ENCODE measurements around the gene KIF5A.

KIF5A gene

DNA sequence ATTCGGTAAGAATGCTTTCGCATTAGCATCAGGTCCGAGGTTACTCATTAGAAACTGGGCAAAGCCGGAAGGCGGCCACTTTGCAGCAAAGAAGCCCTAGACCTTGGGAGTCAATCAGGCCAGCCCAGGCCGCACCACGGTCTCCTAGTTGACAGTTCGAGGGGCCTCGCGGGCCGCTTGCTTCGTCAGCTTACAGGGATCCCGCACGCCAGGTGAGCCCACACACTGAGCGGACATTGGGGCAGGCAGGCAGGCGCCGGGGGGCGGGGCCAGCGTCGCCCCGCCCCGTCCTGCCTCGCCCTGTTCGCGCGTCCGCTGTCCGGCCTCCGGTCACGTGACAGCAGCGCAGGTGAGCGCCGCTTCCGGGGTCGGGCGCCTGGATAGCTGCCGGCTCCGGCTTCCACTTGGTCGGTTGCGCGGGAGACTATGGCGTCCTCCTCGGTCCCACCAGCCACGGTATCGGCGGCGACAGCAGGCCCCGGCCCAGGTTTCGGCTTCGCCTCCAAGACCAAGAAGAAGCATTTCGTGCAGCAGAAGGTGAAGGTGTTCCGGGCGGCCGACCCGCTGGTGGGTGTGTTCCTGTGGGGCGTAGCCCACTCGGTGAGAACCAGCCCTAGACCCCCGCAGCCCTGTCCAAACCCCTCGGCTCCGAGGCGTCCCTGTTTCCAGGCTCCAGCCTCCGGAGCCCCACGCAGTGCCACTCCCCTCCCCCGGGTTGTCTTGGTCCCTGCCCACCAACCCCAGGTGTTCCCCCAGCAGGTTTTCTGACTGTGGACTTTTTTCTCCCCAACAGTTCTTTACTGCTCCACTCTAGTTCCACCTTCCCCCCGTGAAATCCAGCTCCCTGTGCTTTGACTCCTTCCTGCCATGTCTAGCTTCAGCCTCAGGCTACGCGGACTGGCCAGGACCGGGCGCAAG lies 41.3 kb downstream of the KIF5A start, which contains the start of gene PIP4K2C:
Gene PIP4K2C (plus strand): TSS at position 329 of the 918 bp plus-strand sequence. CDS start 98 bp downstream, at position 427.
- Histone ChIP-seq H3K9me2 (replicated peaks; ENCODE audit: control insufficient read depth, low read length) (no peaks in the 10 kb centered on the region), H3K4me1 (ENCODE audit: control insufficient read depth, low read length) (peaks cover 16% of the 10 kb centered on the region), H3K4me2 (ENCODE audit: low read length) (peak within 1 kb of the TSS; percentile 92), H3K27me3 (ENCODE audit: control insufficient read depth, low read length) (peaks cover 17% of the 10 kb centered on the region), H3K27ac (ENCODE audit: low read depth, low read length) (no peak within 1 kb of the TSS), H3K36me3 (ENCODE audit: control insufficient read depth, low read length) (peaks cover 5% of the 10 kb centered on the region), H3K79me2 (ENCODE audit: control insufficient read depth, low read length) (peaks cover 16% of the 10 kb centered on the region), H3K9me3 (ENCODE audit: control insufficient read depth, insufficient read depth, low read length) (no peaks in the 10 kb centered on the region), H4K20me1 (ENCODE audit: control insufficient read depth, insufficient read depth, low read depth, low read length) (no peaks in the 10 kb centered on the region), H3K4me3 (ENCODE audit: low read length) (peak within 1 kb of the TSS; percentile 96), H3F3A (ENCODE audit: control insufficient read depth, insufficient read depth) (no peaks in the 10 kb centered on the region)
- no peak for TF ChIP-seq EZH2phosphoT487 (IDR thresholded peaks at IDR 0.05; ENCODE audit: borderline replicate concordance, low read length)
- TF ChIP-seq, protein P1, sequence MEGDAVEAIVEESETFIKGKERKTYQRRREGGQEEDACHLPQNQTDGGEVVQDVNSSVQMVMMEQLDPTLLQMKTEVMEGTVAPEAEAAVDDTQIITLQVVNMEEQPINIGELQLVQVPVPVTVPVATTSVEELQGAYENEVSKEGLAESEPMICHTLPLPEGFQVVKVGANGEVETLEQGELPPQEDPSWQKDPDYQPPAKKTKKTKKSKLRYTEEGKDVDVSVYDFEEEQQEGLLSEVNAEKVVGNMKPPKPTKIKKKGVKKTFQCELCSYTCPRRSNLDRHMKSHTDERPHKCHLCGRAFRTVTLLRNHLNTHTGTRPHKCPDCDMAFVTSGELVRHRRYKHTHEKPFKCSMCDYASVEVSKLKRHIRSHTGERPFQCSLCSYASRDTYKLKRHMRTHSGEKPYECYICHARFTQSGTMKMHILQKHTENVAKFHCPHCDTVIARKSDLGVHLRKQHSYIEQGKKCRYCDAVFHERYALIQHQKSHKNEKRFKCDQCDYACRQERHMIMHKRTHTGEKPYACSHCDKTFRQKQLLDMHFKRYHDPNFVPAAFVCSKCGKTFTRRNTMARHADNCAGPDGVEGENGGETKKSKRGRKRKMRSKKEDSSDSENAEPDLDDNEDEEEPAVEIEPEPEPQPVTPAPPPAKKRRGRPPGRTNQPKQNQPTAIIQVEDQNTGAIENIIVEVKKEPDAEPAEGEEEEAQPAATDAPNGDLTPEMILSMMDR (IDR thresholded peaks at IDR 0.05; ENCODE audit: low read depth, low read length, poor library complexity, severe bottlenecking) = no peak

DNA sequence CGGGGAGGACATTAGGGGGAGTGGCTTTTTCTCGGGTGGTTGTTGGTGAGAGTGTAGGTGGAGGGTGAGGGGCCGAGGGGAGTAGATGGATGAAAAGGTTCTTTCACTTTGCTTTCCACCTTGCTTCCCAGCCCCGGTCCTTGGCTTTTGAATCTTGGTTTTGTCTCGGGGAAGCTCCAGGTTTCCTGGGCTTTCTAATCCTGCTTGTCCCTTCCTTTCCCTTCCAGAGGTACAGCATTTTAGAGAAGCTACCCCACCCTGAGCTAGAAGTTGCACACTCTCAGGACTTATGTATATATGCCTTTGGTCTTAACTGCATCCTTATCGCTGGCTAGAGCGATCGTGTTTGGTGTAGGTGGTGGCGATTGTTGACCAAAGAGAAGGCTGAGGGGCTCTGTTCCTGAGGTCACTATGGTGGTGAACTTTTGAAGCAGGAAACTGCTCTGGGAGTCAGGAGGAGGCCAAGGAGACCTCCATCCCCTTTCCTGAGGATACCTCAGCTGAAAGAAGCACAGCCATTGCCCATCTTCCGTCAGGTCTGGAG lies 42.0 kb downstream of the KIF5A start:
- no peaks in the 10 kb centered on the region for H4K20me1 ChIP-seq (ENCODE audit: control insufficient read depth, insufficient read depth, low read depth, low read length)
- peaks cover 16% of the 10 kb centered on the region for H3K79me2 ChIP-seq (ENCODE audit: control insufficient read depth, low read length)
- H3K9me3 ChIP-seq (ENCODE audit: control insufficient read depth, insufficient read depth, low read length) = no peaks in the 10 kb centered on the region
- H3K4me1 ChIP-seq (ENCODE audit: control insufficient read depth, low read length) = peaks cover 16% of the 10 kb centered on the region
- peaks cover 11% of the 10 kb centered on the region for H3K27me3 ChIP-seq (ENCODE audit: control insufficient read depth, low read length)
- H3K27ac ChIP-seq (ENCODE audit: low read depth, low read length) = no peak overlapping the region
- peaks cover 5% of the 10 kb centered on the region for H3K36me3 ChIP-seq (ENCODE audit: control insufficient read depth, low read length)
- no peaks in the 10 kb centered on the region for H3K9me2 ChIP-seq (replicated peaks; ENCODE audit: control insufficient read depth, low read length)
- peak overlapping the region; percentile 96 for H3K4me3 ChIP-seq (ENCODE audit: low read length)
- no peaks in the 10 kb centered on the region for H3F3A ChIP-seq (ENCODE audit: control insufficient read depth, insufficient read depth)
- H3K4me2 ChIP-seq (ENCODE audit: low read length) = peak overlapping the region; percentile 92
- TF ChIP-seq EZH2phosphoT487 (IDR thresholded peaks at IDR 0.05; ENCODE audit: borderline replicate concordance, low read length) = no peak
- TF ChIP-seq, protein P1 (IDR thresholded peaks at IDR 0.05; ENCODE audit: low read depth, low read length, poor library complexity, severe bottlenecking) = no peak

DNA sequence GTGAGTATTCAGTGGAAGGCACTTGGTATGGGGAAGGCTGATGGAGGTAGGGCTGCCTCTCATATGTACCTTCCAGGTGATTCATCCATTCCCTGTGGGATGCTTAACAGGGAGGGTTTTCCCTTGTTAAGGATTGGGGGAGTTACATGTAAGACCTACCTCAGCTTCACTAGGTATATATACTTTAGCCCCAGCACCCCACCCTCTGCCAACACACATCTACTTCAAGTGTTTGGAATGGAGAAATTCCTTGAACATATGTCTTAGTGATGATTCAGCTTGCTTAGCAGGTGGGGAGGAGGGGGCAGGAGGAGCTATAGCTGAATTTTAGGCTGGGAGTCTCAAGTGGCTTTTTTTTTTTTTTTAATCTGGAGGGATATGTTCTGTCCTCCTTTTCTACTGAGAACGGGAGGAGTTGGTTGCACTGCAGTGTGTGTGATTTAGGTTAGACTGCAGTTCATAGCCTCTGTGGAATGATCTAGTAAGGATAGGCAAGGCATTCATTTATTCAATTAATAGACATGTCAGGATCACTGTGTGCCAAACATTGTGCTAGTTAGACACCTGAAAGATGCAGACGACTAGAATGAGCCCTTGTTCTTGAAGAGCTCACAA lies 42.8 kb downstream of the KIF5A start:
- no peak overlapping the region for H3K4me3 ChIP-seq (ENCODE audit: low read length)
- no peaks in the 10 kb centered on the region for H4K20me1 ChIP-seq (ENCODE audit: control insufficient read depth, insufficient read depth, low read depth, low read length)
- no peaks in the 10 kb centered on the region for H3K9me3 ChIP-seq (ENCODE audit: control insufficient read depth, insufficient read depth, low read length)
- peaks cover 7% of the 10 kb centered on the region; the same call in 1 of the 2 replicates for H3K27me3 ChIP-seq (ENCODE audit: control insufficient read depth, low read length)
- H3K36me3 ChIP-seq (ENCODE audit: control insufficient read depth, low read length) = peaks cover 5% of the 10 kb centered on the region
- H3F3A ChIP-seq (ENCODE audit: control insufficient read depth, insufficient read depth) = no peaks in the 10 kb centered on the region
- no peak for TF ChIP-seq EZH2phosphoT487 (IDR thresholded peaks at IDR 0.05; ENCODE audit: borderline replicate concordance, low read length)
- TF ChIP-seq, protein P1 (IDR thresholded peaks at IDR 0.05; ENCODE audit: low read depth, low read length, poor library complexity, severe bottlenecking) = no peak
- no peak overlapping the region for H3K27ac ChIP-seq (ENCODE audit: low read depth, low read length)
- peak overlapping the region; percentile 92; the same call in 1 of the 2 replicates for H3K4me2 ChIP-seq (ENCODE audit: low read length)
- peaks cover 16% of the 10 kb centered on the region for H3K4me1 ChIP-seq (ENCODE audit: control insufficient read depth, low read length)
- H3K79me2 ChIP-seq (ENCODE audit: control insufficient read depth, low read length) = peaks cover 16% of the 10 kb centered on the region
- H3K9me2 ChIP-seq (replicated peaks; ENCODE audit: control insufficient read depth, low read length) = no peaks in the 10 kb centered on the region
